Naive thymus-derived CD8-positive, alpha-beta T cell (primary cell): ENCODE measurements around the gene BRSK1. TPM values are rescaled to one million over a fixed set of nuclear protein-coding genes. Genes with fewer than 3 reads are reported as not detected.

Source experiments
- ATAC-seq, 2 donors: fragments of 150-1000 bp; cut with Tn5 transposase in 1 of 2; sonication (Bioruptor Pico), chemical (Tn5 transposase) in 1 of 2; 1 replicate in 1 of 2; 2 replicates in 1 of 2; pipeline ENCODE4 v1.10.0; 2021; ENCODE audit warnings: mild to moderate bottlenecking in 2 of 2, moderate library complexity in 2 of 2
- POLR2A ChIA-PET: fragments of 350-600 bp; sonication (Branson Sonifier 250); formaldehyde crosslinking; loops from one replicate; lab custom pipeline; 2021; ENCODE audit warnings: antibody characterized with exemption; lab: Charles Lee
- DNase-seq, 10 donors: peaks; one replicate each; pipeline versions ENCODE4 v3.0.0 to v3.0.0-alpha.2; 2020 to 2022
- H3K27ac Mint-ChIP-seq, 10 donors: one replicate each; pipeline ENCODE4 v1.8.0; 2020 to 2022; ENCODE audit warnings: mild to moderate bottlenecking in 10 of 10, mixed read lengths in 10 of 10, moderate library complexity in 4 of 10, inconsistent platforms in 1 of 10
- H3K27me3 Mint-ChIP-seq, 5 donors: one replicate each; pipeline ENCODE4 v1.8.0; 2021 to 2022; ENCODE audit warnings: mixed read lengths in 5 of 5
- H3K36me3 Mint-ChIP-seq, 3 donors: one replicate each; pipeline ENCODE4 v1.8.0; 2020 to 2022; ENCODE audit warnings: mixed read lengths in 3 of 3, mild to moderate bottlenecking in 2 of 3, inconsistent platforms in 1 of 3
- H3K4me1 Mint-ChIP-seq, 4 donors: one replicate each; pipeline ENCODE4 v1.8.0; 2021 to 2022; ENCODE audit warnings: mixed read lengths in 4 of 4
- H3K4me3 Mint-ChIP-seq, 10 donors: one replicate each; pipeline ENCODE4 v1.8.0; 2020 to 2022; ENCODE audit warnings: mild to moderate bottlenecking in 10 of 10, mixed read lengths in 10 of 10, moderate library complexity in 6 of 10, inconsistent platforms in 1 of 10
- H3K9me3 Mint-ChIP-seq, 9 donors: one replicate each; pipeline ENCODE4 v1.8.0; 2020 to 2022; ENCODE audit warnings: mixed read lengths in 9 of 9, mild to moderate bottlenecking in 3 of 9, inconsistent platforms in 1 of 9, moderate library complexity in 1 of 9
- polyA plus RNA-seq, 3 donors: library from polyadenylated mRNA; unstranded; fragments of 300-500 nt; fragmentation: Illumina TruSeq; gene quantifications; one replicate each; pipeline ENCODE4 v1.2.3, GENCODE V29; 2021
- total RNA-seq, 8 experiments: library from RNA in 2 of 8; stranded (reverse) in 2 of 8; gene quantifications; one replicate each; pipeline ENCODE4 v1.2.3 and lab custom pipeline; 2021 to 2026

The BRSK1 gene
- total RNA-seq (1 to 10 TPM; 1.9 to 2.9 TPM), polyA plus RNA-seq (under 1 TPM in 1 of 3 donors, not detected in 2; 0.24 TPM), total RNA-seq (lab: John Stamatoyannopoulos, UW) (3.3 to 7.7 (median 5.7) reads per million in 6 experiments)

DNA sequence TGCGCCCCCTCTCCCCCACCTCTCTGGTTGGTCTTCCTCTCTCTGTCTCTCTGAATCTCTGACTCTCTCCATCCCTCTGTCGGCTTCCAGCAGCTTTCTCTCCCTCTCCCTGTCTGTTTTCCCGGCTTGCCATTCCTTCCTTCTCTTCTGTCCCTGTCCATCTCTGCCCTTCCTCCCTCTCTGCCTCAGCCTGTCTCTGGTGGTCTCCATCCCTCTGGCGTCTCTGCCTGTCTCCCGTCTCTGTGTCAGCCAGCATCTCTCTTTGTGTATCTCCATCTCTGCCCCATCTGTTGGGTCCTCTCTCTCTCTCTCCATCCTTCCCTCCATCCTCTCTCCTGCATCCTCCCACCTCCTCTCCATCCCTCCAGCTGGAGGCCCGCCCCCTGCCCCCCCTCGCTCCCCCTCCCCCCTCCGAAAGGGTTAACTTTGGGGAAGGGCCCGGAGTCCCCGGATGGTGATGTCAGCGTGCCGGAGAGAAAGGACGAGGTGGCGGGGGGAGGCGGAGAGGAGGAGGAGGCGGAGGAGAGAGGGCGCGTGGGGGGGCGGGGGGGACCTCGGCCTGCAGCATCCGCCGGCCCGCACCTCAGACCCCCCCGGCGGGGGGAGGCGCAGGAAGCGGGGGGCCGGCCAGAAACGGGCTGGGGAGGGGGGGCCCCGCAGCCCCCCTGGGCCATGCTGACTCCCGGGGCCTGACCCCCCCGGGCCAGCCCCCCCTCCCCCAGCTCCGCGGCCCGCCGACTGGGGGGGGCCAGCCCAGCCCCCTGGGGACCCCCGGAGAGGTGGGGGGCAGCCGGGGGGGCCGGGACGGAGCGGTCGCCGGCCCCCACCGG, at the start of gene BRSK1:
BRSK1 (plus strand) TSS at position 450 of the 830 bp plus-strand sequence. CDS start 446 bp downstream, outside the sequence.
- Mint-ChIP-seq H3K4me3 (peak within 1 kb of the TSS; percentile 51 to 80 (median 68)), H3K36me3 (peaks cover 0 to 2% (median 0%) of the 10 kb centered on the region in 3 donors), H3K27ac (peak within 1 kb of the TSS; percentile 30 to 90 (median 67)), H3K4me1 (peaks cover 13 to 40% (median 35%) of the 10 kb centered on the region in 4 donors), H3K9me3 (no peaks in the 10 kb centered on the region), H3K27me3 (no peaks in the 10 kb centered on the region)
- peak in 8 of 10 donors; percentile 19 to 77 (median 42) for DNase-seq
- no peak for ATAC-seq
- POLR2A ChIA-PET, result interaction anchor here (0.6 to 6.9 kb wide), 3 partner anchors 19 to 50 kb away, joined by 3 to 142 read pairs (median 3); partner anchors contain the start of gene PPP6R1

- Mint-ChIP-seq H3K4me3 (no peak overlapping the region), H3K27me3 (no peaks in the 10 kb centered on the region), H3K9me3 (no peaks in the 10 kb centered on the region), H3K4me1 (peaks cover 0 to 13% (median 7%) of the 10 kb centered on the region in 4 donors), H3K36me3 (peaks cover 11 to 84% (median 20%) of the 10 kb centered on the region in 3 donors), H3K27ac (no peak overlapping the region)
- ATAC-seq (no peak), DNase-seq (no peak)
- POLR2A ChIA-PET, result no interaction called here
These were observed 45.8 kb upstream of the BRSK1 start for GRCh38 chr19:55238030-55238429.

- DNase-seq (peak in 1 of 10 donors; percentile 57), ATAC-seq (no peak)
- Mint-ChIP-seq H3K27ac (no peak overlapping the region), H3K27me3 (no peaks in the 10 kb centered on the region), H3K9me3 (no peaks in the 10 kb centered on the region), H3K4me3 (no peak overlapping the region), H3K4me1 (peaks cover 0 to 13% (median 7%) of the 10 kb centered on the region in 4 donors), H3K36me3 (peaks cover 11 to 84% (median 23%) of the 10 kb centered on the region in 3 donors)
- POLR2A ChIA-PET, result interaction anchor here (2.5 kb wide), 1 partner anchor 20 kb away, joined by 9 read pairs; the partner anchor contains the start of gene PPP6R1
These were observed 44.8 kb upstream of the BRSK1 start for GRCh38 chr19:55239004-55239403.

DNA sequence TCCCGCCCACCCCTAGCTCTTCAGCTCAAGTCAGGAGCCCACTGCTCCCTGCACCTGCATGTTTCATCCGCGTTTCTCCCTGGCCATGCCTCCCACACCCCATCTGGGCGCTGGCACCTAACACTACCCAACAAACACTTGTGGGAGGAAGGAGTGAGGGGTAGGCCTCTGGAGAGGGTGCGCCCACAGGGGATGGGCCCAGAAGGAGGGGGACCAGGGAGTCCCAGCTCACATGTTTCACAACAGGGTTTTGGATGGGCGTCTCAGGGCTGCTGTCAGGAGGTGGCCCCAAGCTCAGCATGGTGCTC, 43.1 kb upstream of the BRSK1 start:
- Mint-ChIP-seq H3K4me3 (no peak overlapping the region), H3K36me3 (peaks cover 0 to 84% (median 20%) of the 10 kb centered on the region in 3 donors), H3K27ac (peak overlapping the region in 1 of 10 donors; percentile 54), H3K9me3 (no peaks in the 10 kb centered on the region), H3K27me3 (no peaks in the 10 kb centered on the region), H3K4me1 (peaks cover 0 to 7% (median 6%) of the 10 kb centered on the region in 4 donors)
- POLR2A ChIA-PET, result interaction anchor here (0.6 to 3.6 kb wide), 5 partner anchors 14 to 40 kb away, joined by 3 to 14 read pairs (median 4); partner anchors contain the start of genes HSPBP1 and PPP6R1
- ATAC-seq, result no peak
- DNase-seq, result no peak

GRCh38 chr19:55241143-55241934, 42.5 kb upstream of the BRSK1 start:
- H3K27me3 Mint-ChIP-seq, result no peaks in the 10 kb centered on the region
- peaks cover 0 to 84% (median 16%) of the 10 kb centered on the region in 3 donors for H3K36me3 Mint-ChIP-seq
- no peak overlapping the region for H3K27ac Mint-ChIP-seq
- peak in 1 of 10 donors; percentile 58 for DNase-seq
- ATAC-seq, result no peak
- H3K4me1 Mint-ChIP-seq, result peaks cover 0 to 11% (median 6%) of the 10 kb centered on the region in 4 donors
- no peak overlapping the region for H3K4me3 Mint-ChIP-seq
- POLR2A ChIA-PET, result interaction anchor here (0.9 to 3.6 kb wide), 2 partner anchors 8 to 13 kb away, joined by 3 to 14 read pairs; no protein-coding TSS in a partner anchor
- no peaks in the 10 kb centered on the region for H3K9me3 Mint-ChIP-seq

GRCh38 chr19:55241935-55242464, 41.8 kb upstream of the BRSK1 start:
- Mint-ChIP-seq H3K4me1 (peaks cover 1 to 11% (median 9%) of the 10 kb centered on the region in 4 donors), H3K9me3 (no peaks in the 10 kb centered on the region), H3K27me3 (no peaks in the 10 kb centered on the region), H3K36me3 (peaks cover 0 to 81% (median 13%) of the 10 kb centered on the region in 3 donors), H3K4me3 (no peak overlapping the region), H3K27ac (peak overlapping the region in 1 of 10 donors; percentile 7)
- no peak for ATAC-seq
- no peak for DNase-seq
- POLR2A ChIA-PET, result interaction anchor here (0.9 to 3.6 kb wide), 2 partner anchors 8 to 13 kb away, joined by 3 to 14 read pairs; no protein-coding TSS in a partner anchor

DNA sequence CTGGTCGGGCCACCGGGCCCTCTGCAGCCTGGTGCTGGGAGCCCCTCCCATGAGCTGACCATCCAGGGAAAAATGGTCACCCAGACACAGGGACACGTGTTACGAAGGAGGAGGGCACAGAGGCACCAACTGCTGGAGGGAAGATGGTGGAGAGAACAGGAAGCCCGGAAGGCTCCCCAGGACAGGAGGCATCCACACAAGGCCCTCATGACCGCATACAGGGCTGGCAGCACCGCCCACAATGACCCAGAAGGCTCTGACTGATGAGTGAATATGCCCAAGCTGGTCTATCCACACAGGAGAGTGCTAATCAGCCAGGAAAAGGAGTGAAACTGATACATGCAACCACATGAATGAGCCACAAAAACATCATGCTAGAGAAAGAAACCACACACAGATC, 41.3 kb upstream of the BRSK1 start:
- Mint-ChIP-seq H3K27ac (peak overlapping the region in 2 of 10 donors; percentile 31 to 34), H3K27me3 (no peaks in the 10 kb centered on the region), H3K4me1 (peaks cover 3 to 14% (median 9%) of the 10 kb centered on the region in 4 donors), H3K36me3 (peaks cover 0 to 80% (median 9%) of the 10 kb centered on the region in 3 donors), H3K9me3 (no peaks in the 10 kb centered on the region), H3K4me3 (no peak overlapping the region)
- ATAC-seq, result no peak
- POLR2A ChIA-PET, result interaction anchor here (0.6 to 3.6 kb wide), 3 partner anchors 12 to 103 kb away, joined by 6 to 14 read pairs (median 7); no protein-coding TSS in a partner anchor
- DNase-seq, result no peak

DNA sequence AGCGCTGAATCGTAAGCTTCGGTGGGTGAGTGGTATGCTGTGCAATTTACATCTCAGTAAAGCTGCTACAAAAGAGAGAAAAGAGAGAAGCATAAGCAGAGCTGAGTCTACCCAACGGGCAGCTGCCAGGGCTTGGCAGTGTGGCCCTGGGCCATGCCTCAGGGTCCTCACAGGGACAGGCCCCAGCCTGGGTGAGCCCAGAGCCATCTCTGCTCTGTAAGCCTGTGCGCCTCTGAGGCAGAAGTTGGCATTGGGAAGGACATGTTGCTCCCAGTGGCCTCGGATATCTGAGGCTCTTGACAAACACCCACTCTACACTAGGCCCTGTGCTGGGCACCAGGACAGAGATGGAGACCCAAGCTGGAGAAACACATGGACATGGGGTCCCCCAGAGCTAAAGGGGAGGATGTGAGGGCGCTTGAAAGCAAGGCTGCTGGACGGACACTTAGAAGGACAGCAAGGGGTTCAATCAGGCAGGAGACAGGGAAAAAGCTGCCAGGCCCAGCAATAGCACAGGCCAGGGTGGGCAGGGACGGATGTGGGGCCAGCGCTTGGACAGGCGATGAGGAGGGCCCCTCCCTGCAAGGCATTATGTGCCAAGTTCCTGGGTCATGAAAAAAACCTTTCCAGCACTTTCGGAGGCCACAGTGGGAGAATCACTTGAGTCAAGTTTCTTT, 39.7 kb upstream of the BRSK1 start:
- no peak for ATAC-seq

DNA sequence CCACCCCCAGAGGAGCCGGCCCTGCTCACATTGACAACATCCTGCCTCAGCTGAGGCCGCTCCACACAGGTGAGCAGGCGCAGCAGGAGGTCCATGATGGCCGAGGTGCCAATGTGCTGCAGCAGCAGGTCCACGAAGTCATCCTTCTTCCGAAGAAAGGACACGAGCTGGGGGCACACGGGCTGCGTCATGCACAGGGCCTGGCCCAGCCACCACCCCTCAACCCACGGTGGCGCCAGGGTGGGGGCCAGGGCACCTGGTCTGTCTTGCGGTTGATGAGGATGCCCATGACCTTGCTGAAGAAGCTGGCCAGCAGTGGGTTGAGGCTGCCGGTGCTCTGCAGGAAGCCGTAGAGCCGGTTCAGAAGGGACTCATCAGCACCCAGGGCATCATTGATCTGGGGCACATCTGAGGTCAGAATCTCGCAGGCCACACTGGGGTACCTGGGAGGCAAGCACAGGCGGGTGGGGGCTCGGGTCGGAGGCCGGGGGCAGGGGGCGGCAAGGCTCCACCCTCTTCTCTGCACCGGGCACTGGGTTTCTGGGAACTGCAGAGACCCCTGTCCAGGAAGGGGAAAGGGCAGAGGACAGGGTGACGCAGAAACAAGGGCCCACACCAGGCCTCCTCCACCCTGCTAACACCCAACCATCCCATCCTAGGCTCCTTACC, 38.4 kb upstream of the BRSK1 start:
- peaks cover 0 to 67% (median 7%) of the 10 kb centered on the region in 3 donors for H3K36me3 Mint-ChIP-seq
- peak overlapping the region in 1 of 10 donors; percentile 75 for H3K27ac Mint-ChIP-seq
- no peaks in the 10 kb centered on the region for H3K27me3 Mint-ChIP-seq
- ATAC-seq (no peak), DNase-seq (no peak)
- H3K9me3 Mint-ChIP-seq, result no peaks in the 10 kb centered on the region
- H3K4me3 Mint-ChIP-seq, result no peak overlapping the region
- POLR2A ChIA-PET, result interaction anchor here (0.6 to 3.0 kb wide), 2 partner anchors 9 to 246 kb away, joined by 3 to 9 read pairs; no protein-coding TSS in a partner anchor
- H3K4me1 Mint-ChIP-seq, result peaks cover 17 to 39% (median 28%) of the 10 kb centered on the region in 4 donors

More for the DNA sequence above, 39.7 kb upstream of the BRSK1 start:
- DNase-seq, result no peak
- Mint-ChIP-seq H3K4me3 (peak overlapping the region in 1 of 10 donors; percentile 38), H3K27ac (peak overlapping the region in 2 of 10 donors; percentile 31 to 47), H3K4me1 (peaks cover 16 to 30% (median 23%) of the 10 kb centered on the region in 4 donors), H3K27me3 (no peaks in the 10 kb centered on the region), H3K9me3 (no peaks in the 10 kb centered on the region), H3K36me3 (peaks cover 0 to 73% (median 7%) of the 10 kb centered on the region in 3 donors)
- POLR2A ChIA-PET, result interaction anchor here (0.7 to 3.0 kb wide), 2 partner anchors 11 to 34 kb away, joined by 3 to 9 read pairs; no protein-coding TSS in a partner anchor

GRCh38 chr19:55246462-55247451, 37.0 kb upstream of the BRSK1 start:
- Mint-ChIP-seq H3K4me1 (peaks cover 27 to 51% (median 42%) of the 10 kb centered on the region in 4 donors), H3K27ac (peak overlapping the region in 1 of 10 donors; percentile 24), H3K27me3 (no peaks in the 10 kb centered on the region), H3K4me3 (no peak overlapping the region), H3K36me3 (peaks cover 0 to 63% (median 5%) of the 10 kb centered on the region in 3 donors), H3K9me3 (no peaks in the 10 kb centered on the region)
- POLR2A ChIA-PET, result interaction anchor here (0.7 to 3.0 kb wide), 2 partner anchors 8 to 19 kb away, joined by 6 to 9 read pairs; no protein-coding TSS in a partner anchor
- ATAC-seq, result no peak
- DNase-seq, result no peak
